ENCODE results near the gene ENPP1.

DNA sequence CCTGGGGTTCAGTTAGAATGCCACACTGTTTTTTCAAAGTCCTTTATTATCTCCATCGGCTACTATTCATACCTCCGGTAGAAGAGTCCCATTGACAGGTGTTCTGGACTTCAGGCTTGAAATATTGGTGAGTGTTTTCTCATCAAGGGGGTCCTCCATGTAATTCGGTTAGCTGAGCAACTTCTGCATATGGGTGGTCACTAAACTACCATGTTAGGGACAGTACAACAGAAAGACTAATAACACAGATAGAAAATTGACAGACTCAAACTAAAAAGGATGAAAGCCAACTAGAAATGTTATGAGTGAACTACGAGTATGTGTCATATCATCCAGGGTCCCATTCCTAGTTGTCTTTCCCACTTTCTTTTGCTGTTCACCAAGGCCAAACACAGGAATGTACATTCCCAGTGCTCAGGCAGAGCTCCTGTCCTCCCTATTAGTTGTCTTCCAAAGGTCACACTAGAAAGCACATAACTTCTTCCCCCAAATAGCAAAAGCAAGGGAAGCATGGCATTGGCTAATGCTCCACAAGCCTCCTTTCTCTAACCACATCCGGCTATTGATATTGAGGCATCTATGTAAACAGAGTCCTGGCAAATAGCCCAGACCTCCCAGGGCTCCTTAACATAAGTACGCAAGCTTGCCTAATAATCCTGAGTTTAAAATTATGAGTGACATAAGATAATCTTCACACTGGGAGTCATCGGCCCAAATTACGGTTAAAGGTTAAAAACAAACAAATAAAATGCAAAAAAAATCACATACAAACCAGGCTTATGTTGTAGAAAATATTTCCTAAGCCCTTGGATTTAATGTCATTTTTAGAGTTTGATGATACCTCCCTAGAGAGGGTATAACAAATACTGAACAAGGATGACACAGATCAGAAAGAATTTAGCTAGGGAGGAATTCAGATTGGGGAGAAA is 130.1 kb downstream of the ENPP1 start:
- TF ChIP-seq, protein P1, sequence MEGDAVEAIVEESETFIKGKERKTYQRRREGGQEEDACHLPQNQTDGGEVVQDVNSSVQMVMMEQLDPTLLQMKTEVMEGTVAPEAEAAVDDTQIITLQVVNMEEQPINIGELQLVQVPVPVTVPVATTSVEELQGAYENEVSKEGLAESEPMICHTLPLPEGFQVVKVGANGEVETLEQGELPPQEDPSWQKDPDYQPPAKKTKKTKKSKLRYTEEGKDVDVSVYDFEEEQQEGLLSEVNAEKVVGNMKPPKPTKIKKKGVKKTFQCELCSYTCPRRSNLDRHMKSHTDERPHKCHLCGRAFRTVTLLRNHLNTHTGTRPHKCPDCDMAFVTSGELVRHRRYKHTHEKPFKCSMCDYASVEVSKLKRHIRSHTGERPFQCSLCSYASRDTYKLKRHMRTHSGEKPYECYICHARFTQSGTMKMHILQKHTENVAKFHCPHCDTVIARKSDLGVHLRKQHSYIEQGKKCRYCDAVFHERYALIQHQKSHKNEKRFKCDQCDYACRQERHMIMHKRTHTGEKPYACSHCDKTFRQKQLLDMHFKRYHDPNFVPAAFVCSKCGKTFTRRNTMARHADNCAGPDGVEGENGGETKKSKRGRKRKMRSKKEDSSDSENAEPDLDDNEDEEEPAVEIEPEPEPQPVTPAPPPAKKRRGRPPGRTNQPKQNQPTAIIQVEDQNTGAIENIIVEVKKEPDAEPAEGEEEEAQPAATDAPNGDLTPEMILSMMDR (conservative IDR thresholded peaks at IDR 0.05 in 1 of 2, IDR thresholded peaks at IDR 0.05 in 1 of 2; ENCODE audit: extremely low read depth in 1 of 2, insufficient read depth in 1 of 2, low read depth in 1 of 2, low read length in 2 of 2): no peak
- no peak for TF ChIP-seq EZH2 (IDR thresholded peaks at IDR 0.05; ENCODE audit: borderline replicate concordance, low read length)
